ENCODE results near the gene BLTP3B. TPM values are rescaled to one million over a fixed set of nuclear protein-coding genes. Genes with fewer than 3 reads are reported as not detected.

Gene BLTP3B
- total and polyA plus RNA-seq, 2 of the 13 experiments (the other 11 are each of a cell fraction or from before 2014, with no cell fraction given), result 15.6 to 24.4 TPM

DNA sequence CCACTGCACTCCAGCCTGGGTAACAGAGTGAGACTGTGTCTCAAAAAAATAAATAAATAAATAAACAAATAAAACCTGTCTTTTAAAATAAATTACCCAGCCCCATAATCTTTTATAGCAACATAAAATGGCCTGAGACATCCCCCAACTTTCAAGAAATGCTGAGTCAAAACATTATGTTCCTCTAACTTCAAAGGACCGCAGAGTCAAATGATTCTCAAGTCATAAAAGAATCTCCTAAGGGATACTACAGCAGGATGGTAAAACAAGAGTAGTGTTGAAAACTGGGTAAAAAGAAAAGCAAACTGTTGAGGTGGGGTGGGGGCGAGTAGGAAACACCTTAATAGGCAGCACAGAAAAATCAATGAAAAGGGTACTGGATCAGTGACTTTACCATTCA, 9.5 kb downstream of the BLTP3B start:
- intact Hi-C loops (cut with micrococcal nuclease; ENCODE audit: unreplicated experiment), result no loop called here
- FAIRE-seq (no peak), ATAC-seq (no peak), DNase-seq (ENCODE audit: low spot score) (no peak)
- no TSS peak for BruUV-seq (replicated peaks)
- POLR2A ChIA-PET, result no interaction called here
- Histone ChIP-seq H3K4me1 (ENCODE audit: insufficient read depth, low read length) (peaks cover 29% of the 10 kb centered on the region), H3K9me3 (ENCODE audit: low read length) (no peaks in the 10 kb centered on the region), H3K27me3 (ENCODE audit: control insufficient read depth in 1 of 2, insufficient read depth in 2 of 2, low read length in 2 of 2) (no peaks in the 10 kb centered on the region), H3K9ac (ENCODE audit: insufficient read depth, low read depth, low read length) (no peak overlapping the region), H3K36me3 (replicated peaks in 1 of 2; ENCODE audit: control insufficient read depth in 1 of 2, insufficient read depth in 2 of 2, low read length in 2 of 2) (no peaks in the 10 kb centered on the region; a peak in 1 of 5 replicates), H3K4me2 (ENCODE audit: low read depth, low read length) (no peak overlapping the region), H4K20me1 (ENCODE audit: insufficient read depth, low read length) (peaks cover 12% of the 10 kb centered on the region), H3K4me3 (replicated peaks in 1 of 3; ENCODE audit: insufficient read depth in 1 of 3, low read depth in 2 of 3, low read length in 3 of 3) (no peak overlapping the region), H2AFZ (ENCODE audit: low read length) (no peak overlapping the region), H3K27ac (ENCODE audit: extremely low read length, insufficient read depth, low read length) (no peak overlapping the region), H3K79me2 (ENCODE audit: insufficient read depth, low read length) (peaks cover 84% of the 10 kb centered on the region)
- CTCF ChIA-PET (ENCODE audit: low intra/inter-chr PET ratio, low total read pairs), result no interaction called here
- 88% methylated on average over 2 of the region's 2 CpGs for WGBS (ENCODE audit: low lambda C conversion rate)
- in situ Hi-C loops (cut with HindIII; ENCODE audit: extremely low pct_ligation_motif_present, low pct_unique_long_range_greater_than_20kb), result no loop called here
- no peak for TF ChIP-seq GATA4 (IDR thresholded peaks at IDR 0.05; ENCODE audit: borderline replicate concordance, low read depth)
- TF ChIP-seq ONECUT2 (CRISPR knock-in tag; IDR thresholded peaks at IDR 0.05), result peak; percentile 59; the same call in 1 of the 2 replicates
- TF ChIP-seq HNRNPUL1 (IDR thresholded peaks at IDR 0.05; ENCODE audit: low read depth, low read length), result no peak
- no peak for TF ChIP-seq ZMYM3 (CRISPR knock-in tag; IDR thresholded peaks at IDR 0.05)
- no peak for TF ChIP-seq CBX1 (IDR thresholded peaks at IDR 0.05; ENCODE audit: low read depth)
- TF ChIP-seq ZSCAN21 (CRISPR knock-in tag; IDR thresholded peaks at IDR 0.05; ENCODE audit: borderline replicate concordance), result no peak
- TF ChIP-seq TBX2 (CRISPR knock-in tag; IDR thresholded peaks at IDR 0.05; ENCODE audit: borderline replicate concordance), result no peak
- no peak for TF ChIP-seq NCOR1 (IDR thresholded peaks at IDR 0.05; ENCODE audit: borderline replicate concordance, low read length)
- TF ChIP-seq ZNF567 (CRISPR knock-in tag; IDR thresholded peaks at IDR 0.05; ENCODE audit: borderline replicate concordance), result no peak
- TF ChIP-seq ZNF543 (CRISPR knock-in tag; IDR thresholded peaks at IDR 0.05), result no peak
- TF ChIP-seq, protein P1, sequence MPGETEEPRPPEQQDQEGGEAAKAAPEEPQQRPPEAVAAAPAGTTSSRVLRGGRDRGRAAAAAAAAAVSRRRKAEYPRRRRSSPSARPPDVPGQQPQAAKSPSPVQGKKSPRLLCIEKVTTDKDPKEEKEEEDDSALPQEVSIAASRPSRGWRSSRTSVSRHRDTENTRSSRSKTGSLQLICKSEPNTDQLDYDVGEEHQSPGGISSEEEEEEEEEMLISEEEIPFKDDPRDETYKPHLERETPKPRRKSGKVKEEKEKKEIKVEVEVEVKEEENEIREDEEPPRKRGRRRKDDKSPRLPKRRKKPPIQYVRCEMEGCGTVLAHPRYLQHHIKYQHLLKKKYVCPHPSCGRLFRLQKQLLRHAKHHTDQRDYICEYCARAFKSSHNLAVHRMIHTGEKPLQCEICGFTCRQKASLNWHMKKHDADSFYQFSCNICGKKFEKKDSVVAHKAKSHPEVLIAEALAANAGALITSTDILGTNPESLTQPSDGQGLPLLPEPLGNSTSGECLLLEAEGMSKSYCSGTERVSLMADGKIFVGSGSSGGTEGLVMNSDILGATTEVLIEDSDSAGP (CRISPR knock-in tag; IDR thresholded peaks at IDR 0.05; ENCODE audit: borderline replicate concordance), result no peak
- no peak for TF ChIP-seq KLF16 (CRISPR knock-in tag; IDR thresholded peaks at IDR 0.05)
- no peak for TF ChIP-seq ZNF616 (CRISPR knock-in tag; IDR thresholded peaks at IDR 0.05; ENCODE audit: low read depth)
- no peak for TF ChIP-seq GFI1 (CRISPR knock-in tag; IDR thresholded peaks at IDR 0.05; ENCODE audit: borderline replicate concordance)
- TF ChIP-seq MAFK (conservative IDR thresholded peaks at IDR 0.05 in 1 of 2, IDR thresholded peaks at IDR 0.05 in 1 of 2; ENCODE audit: low read length in 2 of 2), result peak; percentile 35 to 53; a peak in 3 of 4 replicates
- no peak for TF ChIP-seq HCFC1 (IDR thresholded peaks at IDR 0.05; ENCODE audit: low read depth, low read length)
- TF ChIP-seq RBM22 (optimal IDR thresholded peaks at IDR 0.05; ENCODE audit: low read length), result no peak
- no peak for TF ChIP-seq ZFP62 (CRISPR knock-in tag; IDR thresholded peaks at IDR 0.05)
- TF ChIP-seq WIZ (CRISPR knock-in tag; IDR thresholded peaks at IDR 0.05), result no peak
- TF ChIP-seq FOXJ3 (CRISPR knock-in tag; IDR thresholded peaks at IDR 0.05; ENCODE audit: borderline replicate concordance), result no peak
- 0 out of 2 replicates have a peak, but pooled peaks have one; percentile 18 for TF ChIP-seq MAFF (IDR thresholded peaks at IDR 0.05; ENCODE audit: low read depth, low read length)
- TF ChIP-seq SIN3A (IDR thresholded peaks at IDR 0.05; ENCODE audit: borderline replicate concordance, low read depth, low read length), result no peak

All from HepG2 (cell line).